CD8-positive, alpha-beta memory T cell (primary cell): ENCODE results near the gene VEGFC. TPM values are rescaled to one million over a fixed set of nuclear protein-coding genes. Genes with fewer than 3 reads are reported as not detected.

Source experiments
- CTCF ChIA-PET: fragments of 350-600 bp; sonication (Branson Sonifier 250); formaldehyde crosslinking; loops from one replicate; lab custom pipeline; 2021; ENCODE audit warnings: antibody characterized with exemption; lab: Charles Lee
- POLR2A ChIA-PET: fragments of 350-600 bp; sonication (Branson Sonifier 250); formaldehyde crosslinking; loops from one replicate; lab custom pipeline; 2021; ENCODE audit warnings: antibody characterized with exemption; lab: Charles Lee
- DNase-seq, 5 donors: peaks; one replicate each; pipeline versions ENCODE4 v3.0.0 to v3.0.0-alpha.2; 2020 to 2022; ENCODE audit warnings: mixed read lengths in 1 of 5
- H3K27ac ChIP-seq: one replicate; pipeline ENCODE4 v1.7.0; 2013; ENCODE audit warnings: low read depth, mild to moderate bottlenecking, low read length, moderate library complexity
- H3K27me3 ChIP-seq: 2 replicates; pipeline ENCODE4 v1.7.0; 2013; ENCODE audit warnings: low read length, mild to moderate bottlenecking; ENCODE audit not compliant: insufficient read depth, poor library complexity, severe bottlenecking
- H3K36me3 ChIP-seq: 2 replicates; pipeline ENCODE4 v1.7.0; 2013; ENCODE audit warnings: mild to moderate bottlenecking, low read length, moderate library complexity; ENCODE audit not compliant: insufficient read depth
- H3K4me1 ChIP-seq: 2 replicates; pipeline ENCODE4 v1.7.0; 2013; ENCODE audit warnings: mild to moderate bottlenecking, low read length, moderate library complexity; ENCODE audit not compliant: insufficient read depth
- H3K4me3 ChIP-seq: 2 replicates; pipeline ENCODE4 v1.7.0; 2013; ENCODE audit warnings: mild to moderate bottlenecking, low read length
- H3K9me3 ChIP-seq: 2 replicates; pipeline ENCODE4 v1.7.0; 2013; ENCODE audit warnings: mild to moderate bottlenecking, low read length
- H3K27ac Mint-ChIP-seq, 8 donors: one replicate each; pipeline ENCODE4 v1.8.0; 2020 to 2021; ENCODE audit warnings: mixed read lengths in 8 of 8, mild to moderate bottlenecking in 6 of 8, inconsistent platforms in 3 of 8, moderate library complexity in 3 of 8
- H3K27me3 Mint-ChIP-seq, 2 donors: one replicate each; pipeline ENCODE4 v1.8.0; 2020 to 2021; ENCODE audit warnings: mixed read lengths in 2 of 2, mild to moderate bottlenecking in 1 of 2, moderate library complexity in 1 of 2
- H3K36me3 Mint-ChIP-seq, 3 donors: one replicate each; pipeline ENCODE4 v1.8.0; 2020 to 2021; ENCODE audit warnings: mixed read lengths in 3 of 3, inconsistent platforms in 1 of 3, mild to moderate bottlenecking in 1 of 3
- H3K4me1 Mint-ChIP-seq, 3 donors: one replicate each; pipeline ENCODE4 v1.8.0; 2020 to 2021; ENCODE audit warnings: mixed read lengths in 3 of 3, inconsistent platforms in 1 of 3, mild to moderate bottlenecking in 1 of 3
- H3K4me3 Mint-ChIP-seq, 7 donors: one replicate each; pipeline ENCODE4 v1.8.0; 2020 to 2021; ENCODE audit warnings: mixed read lengths in 7 of 7, mild to moderate bottlenecking in 6 of 7, moderate library complexity in 4 of 7, inconsistent platforms in 2 of 7
- H3K9me3 Mint-ChIP-seq, 5 donors: one replicate each; pipeline ENCODE4 v1.8.0; 2020 to 2022; ENCODE audit warnings: mixed read lengths in 5 of 5, mild to moderate bottlenecking in 3 of 5, moderate library complexity in 2 of 5, inconsistent platforms in 1 of 5
- polyA plus RNA-seq: library from polyadenylated mRNA; unstranded; fragments of 300-500 nt; fragmentation: Illumina TruSeq; gene quantifications from one replicate; pipeline ENCODE4 v1.2.3, GENCODE V29; 2021
- total RNA-seq, 2 experiments: library from RNA; stranded (reverse); gene quantifications; one replicate each; pipeline ENCODE4 v1.2.3, GENCODE V29; 2021

The VEGFC gene
- total and polyA plus RNA-seq, 3 experiments from 2014 or later: not detected

DNA sequence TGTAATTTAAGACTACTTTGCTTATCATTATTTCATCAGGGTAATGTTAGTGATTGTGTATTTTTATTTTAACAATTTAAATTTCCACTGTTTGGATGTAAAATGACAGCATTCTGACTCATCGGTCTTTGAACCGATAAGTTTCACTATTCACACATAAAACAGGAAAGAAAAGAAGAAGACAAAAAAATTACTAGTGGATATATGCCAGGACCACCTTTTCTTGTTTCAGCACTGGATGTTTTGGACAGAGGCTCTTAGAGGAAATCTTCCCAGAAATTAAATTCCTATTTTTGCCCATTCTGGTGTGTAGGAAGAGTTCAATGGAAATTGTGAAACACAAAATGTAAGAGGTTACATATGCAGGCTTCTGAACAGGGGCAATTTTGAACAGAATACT is 57.4 kb downstream of the VEGFC start:
- Mint-ChIP-seq H3K4me1 (no peaks in the 10 kb centered on the region), H3K4me3 (no peak overlapping the region), H3K27me3 (no peaks in the 10 kb centered on the region), H3K27ac (no peak overlapping the region), H3K36me3 (no peaks in the 10 kb centered on the region), H3K9me3 (peaks cover 0 to 7% (median 2%) of the 10 kb centered on the region in 5 donors)
- Histone ChIP-seq H3K4me1 (no peaks in the 10 kb centered on the region), H3K9me3 (no peaks in the 10 kb centered on the region), H3K4me3 (no peak overlapping the region), H3K36me3 (no peaks in the 10 kb centered on the region), H3K27ac (no peak overlapping the region), H3K27me3 (no peaks in the 10 kb centered on the region)
- DNase-seq: no peak
- POLR2A ChIA-PET: no interaction called here
- CTCF ChIA-PET: no interaction called here

DNA sequence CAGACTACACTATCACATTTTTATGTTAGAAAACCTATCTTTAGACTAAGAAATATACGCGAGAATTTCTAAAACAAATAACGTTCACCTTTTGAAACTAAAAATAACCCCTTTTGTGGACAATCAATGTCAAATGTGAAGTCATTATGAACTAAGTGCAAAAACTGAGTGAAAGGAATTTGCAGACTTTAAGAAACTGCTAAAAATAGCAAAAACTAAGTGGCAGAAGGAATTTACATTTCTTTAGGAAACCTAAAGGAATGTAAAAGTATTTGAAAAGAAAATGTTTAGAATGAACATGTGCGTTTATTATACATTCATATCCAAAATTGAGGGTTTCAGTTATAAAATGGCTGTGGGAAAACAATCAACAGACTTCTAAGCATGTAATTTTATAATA is 58.3 kb downstream of the VEGFC start:
- Histone ChIP-seq H3K9me3 (no peaks in the 10 kb centered on the region), H3K27me3 (no peaks in the 10 kb centered on the region), H3K4me3 (no peak overlapping the region), H3K4me1 (no peaks in the 10 kb centered on the region), H3K27ac (no peak overlapping the region), H3K36me3 (no peaks in the 10 kb centered on the region)
- ChIA-PET POLR2A (no interaction called here), CTCF (no interaction called here)
- Mint-ChIP-seq H3K9me3 (peaks cover 0 to 7% (median 0%) of the 10 kb centered on the region in 5 donors), H3K36me3 (no peaks in the 10 kb centered on the region), H3K27ac (no peak overlapping the region), H3K27me3 (no peaks in the 10 kb centered on the region), H3K4me1 (no peaks in the 10 kb centered on the region), H3K4me3 (no peak overlapping the region)
- no peak for DNase-seq

DNA sequence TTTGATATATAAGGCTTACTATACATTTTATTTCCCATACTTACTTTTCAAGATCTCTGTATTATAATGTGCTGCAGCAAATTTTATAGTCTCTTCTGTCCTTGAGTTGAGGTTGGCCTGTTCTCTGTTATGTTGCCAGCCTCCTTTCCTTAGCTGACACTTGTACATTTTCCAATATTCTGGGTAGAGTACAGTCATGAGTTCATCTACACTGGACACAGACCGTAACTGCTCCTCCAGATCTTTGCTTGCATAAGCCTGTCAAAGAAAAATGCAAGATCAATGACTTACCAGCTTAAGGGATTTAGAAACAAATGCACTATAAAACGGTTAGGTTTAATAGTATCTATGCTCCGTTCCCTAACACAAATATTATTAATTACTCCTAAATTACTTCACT is 63.2 kb downstream of the VEGFC start:
- no peaks in the 10 kb centered on the region for H3K9me3 ChIP-seq
- Mint-ChIP-seq H3K4me3 (no peak overlapping the region), H3K27me3 (no peaks in the 10 kb centered on the region), H3K36me3 (no peaks in the 10 kb centered on the region), H3K27ac (no peak overlapping the region), H3K4me1 (no peaks in the 10 kb centered on the region), H3K9me3 (peaks cover 0 to 2% (median 0%) of the 10 kb centered on the region in 5 donors)
- POLR2A ChIA-PET: no interaction called here
- CTCF ChIA-PET: no interaction called here
- no peaks in the 10 kb centered on the region for H3K36me3 ChIP-seq
- H3K27ac ChIP-seq: no peak overlapping the region
- no peaks in the 10 kb centered on the region for H3K27me3 ChIP-seq
- DNase-seq: no peak
- H3K4me1 ChIP-seq: no peaks in the 10 kb centered on the region
- H3K4me3 ChIP-seq: no peak overlapping the region

DNA sequence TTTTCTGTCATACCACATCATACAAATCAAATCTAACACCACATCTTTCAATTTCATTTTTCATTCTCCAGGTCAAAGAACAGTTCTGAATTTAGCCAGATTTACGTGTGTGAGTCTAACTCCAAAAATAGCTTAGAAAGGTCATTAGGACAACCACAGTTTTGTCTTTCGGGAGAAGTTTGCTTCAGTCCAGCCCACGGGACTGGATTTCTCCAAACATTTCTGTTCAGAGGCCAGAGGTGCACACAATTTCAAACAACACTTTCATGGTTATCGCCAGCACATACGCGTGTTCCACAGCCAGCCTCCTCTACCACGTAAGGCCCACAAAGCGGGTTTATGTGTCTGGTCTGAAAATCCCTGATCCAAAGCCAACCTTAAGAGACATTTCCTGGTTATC is 65.9 kb downstream of the VEGFC start:
- Histone ChIP-seq H3K9me3 (no peaks in the 10 kb centered on the region), H3K27me3 (no peaks in the 10 kb centered on the region), H3K27ac (no peak overlapping the region), H3K4me1 (no peaks in the 10 kb centered on the region), H3K36me3 (no peaks in the 10 kb centered on the region), H3K4me3 (no peak overlapping the region)
- CTCF ChIA-PET: no interaction called here
- H3K27me3 Mint-ChIP-seq: no peaks in the 10 kb centered on the region
- no peaks in the 10 kb centered on the region for H3K9me3 Mint-ChIP-seq
- no peaks in the 10 kb centered on the region for H3K36me3 Mint-ChIP-seq
- H3K4me1 Mint-ChIP-seq: no peaks in the 10 kb centered on the region
- POLR2A ChIA-PET: no interaction called here
- no peak overlapping the region for H3K27ac Mint-ChIP-seq
- DNase-seq: no peak
- H3K4me3 Mint-ChIP-seq: no peak overlapping the region

DNA sequence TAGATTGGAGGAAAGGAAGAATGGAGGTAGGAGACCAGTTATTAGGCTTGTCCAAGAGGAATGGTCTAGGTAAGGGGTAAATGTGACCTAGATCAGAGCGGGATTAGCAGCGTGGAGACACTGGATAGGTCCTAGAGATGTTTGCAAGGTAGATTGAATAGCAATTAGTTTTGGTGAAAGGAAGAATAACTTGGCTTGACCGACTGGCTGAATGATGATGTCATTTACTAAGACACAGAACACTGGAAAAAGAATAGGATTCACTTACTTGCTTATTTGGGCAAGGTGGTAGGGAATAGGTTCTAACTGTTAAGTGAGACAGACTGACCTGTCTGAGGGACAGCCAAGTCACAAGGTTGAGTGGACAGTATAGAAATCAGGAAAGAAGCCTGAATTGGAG is 71.3 kb downstream of the VEGFC start:
- CTCF ChIA-PET: no interaction called here
- no peaks in the 10 kb centered on the region for H3K4me1 ChIP-seq

DNA sequence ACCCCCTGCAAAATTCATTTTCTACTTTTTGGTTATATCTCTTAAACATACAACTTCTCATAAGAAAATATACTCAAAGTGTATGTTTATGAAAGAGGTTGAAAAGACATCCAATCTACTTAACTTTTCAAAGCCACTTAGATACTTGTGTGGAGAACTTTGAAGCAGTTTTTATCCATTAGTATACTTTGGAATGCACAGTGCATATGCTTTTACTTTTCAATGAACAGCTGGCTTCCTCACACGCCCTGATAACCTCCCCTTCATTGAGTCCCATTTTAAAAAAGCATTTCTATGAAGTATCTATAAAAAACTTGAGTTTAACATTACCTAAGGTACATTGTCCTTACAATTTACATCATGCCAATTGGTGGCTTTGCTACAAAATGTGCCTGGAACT is 73.8 kb downstream of the VEGFC start:
- Mint-ChIP-seq H3K27ac (no peak overlapping the region), H3K27me3 (no peaks in the 10 kb centered on the region), H3K9me3 (peaks cover 0 to 5% (median 0%) of the 10 kb centered on the region in 5 donors), H3K4me3 (no peak overlapping the region), H3K4me1 (no peaks in the 10 kb centered on the region), H3K36me3 (no peaks in the 10 kb centered on the region)
- CTCF ChIA-PET: no interaction called here
- POLR2A ChIA-PET: no interaction called here
- DNase-seq: no peak
- H3K27me3 ChIP-seq: no peaks in the 10 kb centered on the region
- H3K4me1 ChIP-seq: no peaks in the 10 kb centered on the region
- no peaks in the 10 kb centered on the region for H3K36me3 ChIP-seq
- H3K9me3 ChIP-seq: no peaks in the 10 kb centered on the region
- H3K4me3 ChIP-seq: no peak overlapping the region
- no peak overlapping the region for H3K27ac ChIP-seq

More for the DNA sequence above, 71.3 kb downstream of the VEGFC start:
- no peak overlapping the region for H3K27ac Mint-ChIP-seq
- H3K9me3 ChIP-seq: no peaks in the 10 kb centered on the region
- POLR2A ChIA-PET: no interaction called here
- no peak overlapping the region for H3K4me3 ChIP-seq
- no peaks in the 10 kb centered on the region for H3K4me1 Mint-ChIP-seq
- H3K27me3 Mint-ChIP-seq: no peaks in the 10 kb centered on the region
- no peaks in the 10 kb centered on the region for H3K36me3 ChIP-seq
- DNase-seq: no peak
- H3K36me3 Mint-ChIP-seq: no peaks in the 10 kb centered on the region
- H3K27me3 ChIP-seq: no peaks in the 10 kb centered on the region
- no peak overlapping the region for H3K27ac ChIP-seq
- no peak overlapping the region for H3K4me3 Mint-ChIP-seq
- H3K9me3 Mint-ChIP-seq: peaks cover 0 to 5% (median 0%) of the 10 kb centered on the region in 5 donors

DNA sequence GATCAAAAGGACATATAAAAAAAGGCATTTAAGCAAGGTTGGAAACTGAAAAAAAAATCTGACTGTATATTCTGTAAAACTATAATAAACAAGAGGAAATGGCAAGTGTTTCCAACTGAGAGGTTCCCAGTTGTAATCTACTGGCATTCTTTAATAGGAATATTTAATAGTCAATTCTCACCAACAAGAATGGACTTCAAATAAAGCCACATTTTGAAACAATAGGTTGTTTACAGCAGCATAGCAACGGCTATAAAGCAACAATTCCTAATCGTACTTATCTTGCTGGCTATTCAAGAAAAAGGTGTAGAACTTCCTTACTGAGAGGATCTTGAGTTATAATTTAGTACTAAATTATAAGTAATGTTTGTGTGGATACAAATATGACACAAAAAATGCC is 75.5 kb downstream of the VEGFC start:
- H3K4me1 Mint-ChIP-seq: no peaks in the 10 kb centered on the region
- Histone ChIP-seq H3K9me3 (no peaks in the 10 kb centered on the region), H3K4me3 (no peak overlapping the region), H3K4me1 (no peaks in the 10 kb centered on the region), H3K27me3 (no peaks in the 10 kb centered on the region), H3K27ac (no peak overlapping the region), H3K36me3 (no peaks in the 10 kb centered on the region)
- CTCF ChIA-PET: no interaction called here
- DNase-seq: no peak
- no peaks in the 10 kb centered on the region for H3K27me3 Mint-ChIP-seq
- H3K9me3 Mint-ChIP-seq: peaks cover 0 to 7% (median 0%) of the 10 kb centered on the region in 5 donors
- POLR2A ChIA-PET: no interaction called here
- H3K27ac Mint-ChIP-seq: no peak overlapping the region
- H3K4me3 Mint-ChIP-seq: no peak overlapping the region
- H3K36me3 Mint-ChIP-seq: no peaks in the 10 kb centered on the region

DNA sequence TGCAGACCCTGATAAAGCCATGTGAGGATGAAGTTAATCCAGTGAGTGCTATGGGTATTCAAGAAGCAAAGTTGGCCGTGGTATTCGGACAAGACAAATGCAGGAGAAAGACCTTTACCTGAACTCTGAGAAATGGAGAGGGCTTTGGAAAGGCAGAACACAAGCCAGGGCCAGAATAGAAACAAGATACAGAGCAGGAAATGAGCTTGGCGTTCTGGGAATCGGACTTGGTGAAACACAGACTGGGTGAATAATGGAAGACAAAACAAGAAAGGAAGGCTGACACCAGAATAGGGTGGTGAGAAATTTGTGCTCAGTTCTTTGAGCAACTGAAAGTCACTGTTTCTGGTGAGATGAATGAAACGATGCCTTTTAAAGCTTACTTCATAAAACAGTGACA is 83.3 kb downstream of the VEGFC start:
- no peak for DNase-seq
- Mint-ChIP-seq H3K27ac (no peak overlapping the region), H3K4me1 (no peaks in the 10 kb centered on the region), H3K9me3 (peaks cover 0 to 4% (median 2%) of the 10 kb centered on the region in 5 donors), H3K27me3 (no peaks in the 10 kb centered on the region), H3K36me3 (no peaks in the 10 kb centered on the region), H3K4me3 (no peak overlapping the region)
- Histone ChIP-seq H3K4me3 (no peak overlapping the region), H3K27ac (no peak overlapping the region), H3K36me3 (no peaks in the 10 kb centered on the region), H3K4me1 (no peaks in the 10 kb centered on the region), H3K9me3 (no peaks in the 10 kb centered on the region), H3K27me3 (no peaks in the 10 kb centered on the region)
- CTCF ChIA-PET: no interaction called here
- POLR2A ChIA-PET: no interaction called here

DNA sequence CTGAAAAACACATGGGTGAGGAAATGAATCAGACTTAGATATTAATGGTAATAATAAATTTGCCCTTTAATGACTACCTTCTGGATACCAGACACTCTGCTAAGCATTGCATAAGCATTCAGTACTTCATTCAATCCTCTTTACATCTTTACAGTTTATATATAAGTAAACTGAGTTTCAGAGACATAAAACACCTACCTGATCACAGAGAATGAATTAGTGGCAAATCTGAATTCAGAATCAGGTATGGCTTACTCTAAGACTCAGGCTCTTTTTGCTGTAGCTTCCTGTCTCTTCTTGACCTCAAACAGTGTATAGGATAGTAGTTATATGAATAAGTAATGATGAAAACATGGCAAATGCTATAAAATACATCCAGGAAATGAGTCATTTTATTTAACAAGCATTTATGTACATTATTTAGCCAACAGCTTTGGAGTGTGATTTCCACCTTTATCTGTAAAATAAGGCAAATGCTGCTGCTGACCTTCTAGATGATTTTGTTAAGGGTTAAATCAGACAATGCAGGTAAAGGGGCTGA is 83.9 kb downstream of the VEGFC start:
- H3K9me3 Mint-ChIP-seq: peaks cover 0 to 4% (median 2%) of the 10 kb centered on the region in 5 donors
- no peaks in the 10 kb centered on the region for H3K36me3 Mint-ChIP-seq
- ChIA-PET POLR2A (no interaction called here), CTCF (no interaction called here)
- H3K27ac ChIP-seq: no peak overlapping the region
- no peaks in the 10 kb centered on the region for H3K27me3 ChIP-seq
- H3K27me3 Mint-ChIP-seq: no peaks in the 10 kb centered on the region
- no peak overlapping the region for H3K4me3 ChIP-seq
- H3K4me3 Mint-ChIP-seq: no peak overlapping the region
- H3K27ac Mint-ChIP-seq: no peak overlapping the region
- H3K36me3 ChIP-seq: no peaks in the 10 kb centered on the region
- no peaks in the 10 kb centered on the region for H3K4me1 ChIP-seq
- DNase-seq: no peak
- no peaks in the 10 kb centered on the region for H3K4me1 Mint-ChIP-seq
- no peaks in the 10 kb centered on the region for H3K9me3 ChIP-seq
